Uterus (tissue), 2 donors: ENCODE measurements around the gene PKNOX1.

Experiments
- POLR2A ChIP-seq, 2 donors: fragments of 450-650 bp; IDR thresholded peaks; one replicate each; pipeline ENCODE4 v1.6.1; 2016; ENCODE audit warnings: antibody characterized with exemption in 2 of 2, mild to moderate bottlenecking in 1 of 2, moderate library complexity in 1 of 2
- TF ChIP-seq, protein P1 (sequence below), 4 experiments: fragments of 200-600 bp in 2 of 4; fragments of 450-650 bp in 2 of 4; sonication (generic) in 2 of 4; IDR thresholded peaks; one replicate each; pipeline ENCODE4 v1.5.1; 2016 to 2019; ENCODE audit warnings: antibody characterized with exemption in 4 of 4, mild to moderate bottlenecking in 2 of 4, moderate library complexity in 1 of 4

DNA sequence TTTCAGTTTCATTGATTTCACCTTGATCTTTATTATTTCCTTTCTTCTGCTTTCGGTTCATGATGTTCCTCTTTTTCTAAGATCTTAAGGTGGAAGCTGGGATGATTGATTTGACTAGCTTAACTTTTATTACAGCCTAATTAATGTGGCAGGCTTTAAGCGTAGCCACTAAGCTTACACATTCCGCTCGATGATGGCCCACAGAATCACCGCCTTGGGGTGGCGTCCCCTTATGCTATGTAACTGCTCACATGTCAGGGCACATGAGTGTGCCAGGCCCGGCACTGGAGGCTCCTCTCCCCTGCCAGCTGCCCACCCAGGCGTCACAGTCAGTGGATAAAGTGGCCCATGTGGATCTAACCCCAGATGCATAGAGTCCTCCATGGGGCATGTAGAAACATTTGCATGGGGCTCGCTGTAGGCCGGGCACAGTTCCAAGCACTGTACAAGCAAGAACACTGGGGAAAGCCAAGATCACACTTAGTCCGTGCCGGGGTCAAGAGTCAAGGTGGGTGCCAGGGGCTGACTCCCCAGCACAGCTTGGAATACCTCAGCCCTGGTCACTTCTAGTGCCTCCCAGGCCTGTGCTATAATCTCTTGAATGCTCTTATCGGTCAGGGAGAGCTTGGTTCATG is 41.7 kb downstream of the PKNOX1 start:
- TF ChIP-seq, protein P1, sequence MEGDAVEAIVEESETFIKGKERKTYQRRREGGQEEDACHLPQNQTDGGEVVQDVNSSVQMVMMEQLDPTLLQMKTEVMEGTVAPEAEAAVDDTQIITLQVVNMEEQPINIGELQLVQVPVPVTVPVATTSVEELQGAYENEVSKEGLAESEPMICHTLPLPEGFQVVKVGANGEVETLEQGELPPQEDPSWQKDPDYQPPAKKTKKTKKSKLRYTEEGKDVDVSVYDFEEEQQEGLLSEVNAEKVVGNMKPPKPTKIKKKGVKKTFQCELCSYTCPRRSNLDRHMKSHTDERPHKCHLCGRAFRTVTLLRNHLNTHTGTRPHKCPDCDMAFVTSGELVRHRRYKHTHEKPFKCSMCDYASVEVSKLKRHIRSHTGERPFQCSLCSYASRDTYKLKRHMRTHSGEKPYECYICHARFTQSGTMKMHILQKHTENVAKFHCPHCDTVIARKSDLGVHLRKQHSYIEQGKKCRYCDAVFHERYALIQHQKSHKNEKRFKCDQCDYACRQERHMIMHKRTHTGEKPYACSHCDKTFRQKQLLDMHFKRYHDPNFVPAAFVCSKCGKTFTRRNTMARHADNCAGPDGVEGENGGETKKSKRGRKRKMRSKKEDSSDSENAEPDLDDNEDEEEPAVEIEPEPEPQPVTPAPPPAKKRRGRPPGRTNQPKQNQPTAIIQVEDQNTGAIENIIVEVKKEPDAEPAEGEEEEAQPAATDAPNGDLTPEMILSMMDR (IDR thresholded peaks at IDR 0.05): no peak
- TF ChIP-seq POLR2A (IDR thresholded peaks at IDR 0.05): no peak
